GM12878 (cell line): ENCODE measurements around the gene TMEM50B. TPM values are rescaled to one million over a fixed set of nuclear protein-coding genes. Genes with fewer than 3 reads are reported as not detected.

Experiments
- ATAC-seq: fragments of 200-7000 bp; cut with Tn5 transposase; 3 replicates; pipeline ENCODE4 v1.9.1; 2020; ENCODE audit warnings: mild to moderate bottlenecking, moderate library complexity
- BruUV-seq: library from RNA; stranded (reverse); fragments of 400-500 nt; replicated peaks from 2 replicates; lab custom pipeline; 2021; lab: Mats Ljungman, UMichigan
- CTCF ChIA-PET: fragments of 300-600 bp; sonication (Branson Sonifier 250); formaldehyde crosslinking; extraction: SDS; loops from one replicate; lab custom pipeline; 2021; ENCODE audit warnings: inconsistent platforms; lab: Yijun Ruan, JAX
- POLR2A ChIA-PET: fragments of 350-600 bp; formaldehyde crosslinking; extraction: SDS; loops from one replicate; lab custom pipeline; 2021; ENCODE audit warnings: inconsistent platforms; lab: Charles Lee
- RAD21 ChIA-PET: fragments of 300-600 bp; sonication (Branson Sonifier 250); formaldehyde crosslinking; loops from one replicate; lab custom pipeline; 2023; ENCODE audit warnings: antibody characterized with exemption; ENCODE audit not compliant: unreplicated experiment; lab: Charles Lee
- SMC1A ChIA-PET: fragments of 300-600 bp; sonication (Branson Sonifier 250); formaldehyde crosslinking; loops from one replicate; lab custom pipeline; 2023; ENCODE audit not compliant: unreplicated experiment, uncharacterized antibody; lab: Charles Lee
- DNase-seq: peaks from one replicate; pipeline ENCODE4 v3.0.0-alpha.2; 2011; ENCODE audit warnings: low read depth, low spot score
- FAIRE-seq: peaks from 3 replicates; lab custom pipeline; 2011; peaks lifted over from hg19 to GRCh38; lab: Jason Lieb, UNC
- H2AFZ ChIP-seq: 2 replicates; pipeline ENCODE4 v1.6.0; 2011; ENCODE audit warnings: low read depth, low read length, control low read depth; ENCODE audit not compliant: control insufficient read depth
- H3K27ac ChIP-seq: 2 replicates; pipeline ENCODE4 v1.5.1; 2011; ENCODE audit warnings: control low read depth; ENCODE audit not compliant: control insufficient read depth, insufficient read depth
- H3K27me3 ChIP-seq, 2 experiments: replicated peaks in 1 of 2; 2 replicates each; pipeline versions ENCODE4 v1.6.0 to v1.6.1; 2011; ENCODE audit warnings: low read length in 1 of 2; ENCODE audit not compliant: control insufficient read depth in 2 of 2, insufficient read depth in 2 of 2
- H3K36me3 ChIP-seq, 2 experiments: 2 replicates each; pipeline ENCODE4 v1.5.1; 2011; ENCODE audit warnings: low read length in 1 of 2; ENCODE audit not compliant: control insufficient read depth in 2 of 2, insufficient read depth in 2 of 2
- H3K4me1 ChIP-seq: 2 replicates; pipeline ENCODE4 v1.6.1; 2011; ENCODE audit warnings: mild to moderate bottlenecking, low read length, moderate library complexity, mixed read lengths; ENCODE audit not compliant: control insufficient read depth, insufficient read depth
- H3K4me2 ChIP-seq: 2 replicates; pipeline ENCODE4 v1.6.0; 2011; ENCODE audit warnings: control low read depth; ENCODE audit not compliant: control insufficient read depth, insufficient read depth
- H3K4me3 ChIP-seq: fragments of 200-600 bp; sonication (generic); 2 replicates; pipeline ENCODE4 v1.5.1; 2016
- H3K79me2 ChIP-seq: 2 replicates; pipeline ENCODE4 v1.6.0; 2011; ENCODE audit warnings: low read length; ENCODE audit not compliant: control insufficient read depth, insufficient read depth
- H3K9ac ChIP-seq: 2 replicates; pipeline ENCODE4 v1.8.0; 2011; ENCODE audit warnings: low read length, control low read depth, mixed read lengths; ENCODE audit not compliant: control insufficient read depth, insufficient read depth
- H3K9me3 ChIP-seq: replicated peaks from 3 replicates; pipeline ENCODE4 v1.5.1; 2011; ENCODE audit warnings: mild to moderate bottlenecking, low read length; ENCODE audit not compliant: control insufficient read depth, insufficient read depth
- H4K20me1 ChIP-seq: 2 replicates; pipeline ENCODE4 v1.6.0; 2011; ENCODE audit not compliant: control insufficient read depth, insufficient read depth
- CBX5 ChIP-seq: sonication (generic); IDR thresholded peaks from 2 replicates; pipeline ENCODE4 v1.6.1; 2016; ENCODE audit warnings: low read depth, moderate library complexity, mild to moderate bottlenecking, inconsistent platforms
- CEBPB ChIP-seq, 2 experiments: fragments of 150-350 bp in 1 of 2; IDR thresholded peaks; 2 replicates each; pipeline ENCODE4 v1.6.1; 2012 to 2014; ENCODE audit warnings: low read depth in 2 of 2, low read length in 2 of 2, borderline replicate concordance in 1 of 2, inconsistent platforms in 1 of 2
- CHD2 ChIP-seq: IDR thresholded peaks from 2 replicates; pipeline ENCODE4 v1.6.1; 2011; ENCODE audit warnings: low read depth, low read length, improper control_type of control experiment, borderline replicate concordance
- FOXM1 ChIP-seq: IDR thresholded peaks from 2 replicates; pipeline ENCODE4 v1.6.1; 2012; ENCODE audit warnings: low read depth, mild to moderate bottlenecking, inconsistent platforms, low read length, moderate library complexity
- GABPA ChIP-seq: IDR thresholded peaks from 2 replicates; pipeline ENCODE4 v1.6.1; 2014; ENCODE audit warnings: antibody characterized with exemption, low read depth, mild to moderate bottlenecking, inconsistent platforms
- HCFC1 ChIP-seq: fragments of 150-350 bp; IDR thresholded peaks from 2 replicates; pipeline ENCODE4 v1.6.1; 2014; ENCODE audit warnings: low read length
- JUNB ChIP-seq: IDR thresholded peaks from 2 replicates; pipeline ENCODE4 v1.6.1; 2016; ENCODE audit warnings: antibody characterized with exemption, mild to moderate bottlenecking
- MTA3 ChIP-seq: IDR thresholded peaks from 2 replicates; pipeline ENCODE4 v1.6.1; 2012; ENCODE audit warnings: low read length, inconsistent platforms, borderline replicate concordance
- MXI1 ChIP-seq: fragments of 150-350 bp; IDR thresholded peaks from 2 replicates; pipeline ENCODE4 v1.6.1; 2011; ENCODE audit warnings: low read depth, mild to moderate bottlenecking, inconsistent platforms, low read length, improper control_type of control experiment
- RELB ChIP-seq: fragments of 450-650 bp; IDR thresholded peaks from 2 replicates; pipeline ENCODE4 v1.6.1; 2017; ENCODE audit warnings: low read depth, mild to moderate bottlenecking, moderate library complexity
- RFX5 ChIP-seq: IDR thresholded peaks from 2 replicates; pipeline ENCODE4 v1.6.1; 2011; ENCODE audit warnings: low read depth, low read length, improper control_type of control experiment
- RUNX3 ChIP-seq: IDR thresholded peaks from 2 replicates; pipeline ENCODE4 v1.6.1; 2012; ENCODE audit warnings: low read length, inconsistent platforms
- SKIL ChIP-seq: fragments of 450-650 bp; IDR thresholded peaks from 2 replicates; pipeline ENCODE4 v1.6.1; 2017; ENCODE audit warnings: mild to moderate bottlenecking, low read depth, inconsistent platforms; ENCODE audit not compliant: poor library complexity, severe bottlenecking
- SMAD5 ChIP-seq: IDR thresholded peaks from 2 replicates; pipeline ENCODE4 v1.6.1; 2016; ENCODE audit warnings: antibody characterized with exemption, low read depth
- SRF ChIP-seq, 2 experiments: IDR thresholded peaks; 2 replicates each; pipeline ENCODE4 v1.6.1; 2011; ENCODE audit warnings: low read depth in 2 of 2, low read length in 2 of 2, mild to moderate bottlenecking in 1 of 2, moderate library complexity in 1 of 2
- STAT3 ChIP-seq: IDR thresholded peaks from 2 replicates; pipeline ENCODE4 v1.6.1; 2011; ENCODE audit warnings: low read depth, low read length, improper control_type of control experiment
- ZBTB33 ChIP-seq: fragments of 450-650 bp; IDR thresholded peaks from 2 replicates; pipeline ENCODE4 v1.6.1; 2017; ENCODE audit warnings: mild to moderate bottlenecking
- ZNF207 ChIP-seq: fragments of 450-650 bp; IDR thresholded peaks from 2 replicates; pipeline ENCODE4 v1.6.1; 2014; ENCODE audit warnings: antibody characterized with exemption, mild to moderate bottlenecking, borderline replicate concordance
- WGBS: methylation state at CpG from one replicate; pipeline ENCODE4 v1.1.6; 2016; ENCODE audit warnings: low lambda C conversion rate; ENCODE audit not compliant: insufficient replicate concordance, insufficient coverage; ENCODE audit errors: missing lambda C conversion rate; 5-methylcytosine and 5-hydroxymethylcytosine counted together
- in situ Hi-C: fragments of 300-500 bp; cut with MboI; formaldehyde crosslinking; loops from 9 replicates; pipeline ENCODE4 v1.14.3; 2018; ENCODE audit warnings: mixed read lengths
- intact Hi-C: fragments of 100-400 bp; cut with micrococcal nuclease; formaldehyde crosslinking; loops from one replicate; pipeline ENCODE4 v1.14.2; 2022; ENCODE audit not compliant: unreplicated experiment
- polyA plus RNA-seq, 11 experiments: library from polyadenylated mRNA; depleted of rRNA in 4 of 11; unstranded in 6 of 11; stranded (reverse) in 5 of 11; fragments of >200 nt; fragmentation: Nextera tagmentation in 4 of 11; fragmentation: Illumina TruSeq in 1 of 11; extraction: Ambion mirVana in 4 of 11; extraction: Trizol in 1 of 11; gene quantifications; 1 replicate in 1 of 11; 2 replicates in 10 of 11; pipeline versions ENCODE4 v1.2.1 to v1.2.3, GENCODE V29; 2011 to 2016; ENCODE audit warnings: inconsistent platforms in 2 of 11, missing spikeins in 2 of 11, low read depth in 1 of 11
- total RNA-seq, 4 experiments: library from RNA; depleted of rRNA in 3 of 4; stranded (reverse); fragments of >200 nt in 3 of 4; fragmentation: Illumina TruSeq in 1 of 4; extraction: Trizol in 1 of 4; gene quantifications; 2 replicates each; pipeline versions ENCODE4 v1.2.1 to v1.2.3, GENCODE V29; 2013 to 2021
- TF ChIP-seq, protein P1 (sequence below): fragments of 450-650 bp; IDR thresholded peaks from 2 replicates; pipeline ENCODE4 v1.6.1; 2016; ENCODE audit warnings: mild to moderate bottlenecking

The TMEM50B gene
- total and polyA plus RNA-seq, 10 of the 15 experiments (the other 5 are each of a cell fraction or from before 2014, with no cell fraction given) = 12.1 to 42.1 (median 18.2) TPM

DNA sequence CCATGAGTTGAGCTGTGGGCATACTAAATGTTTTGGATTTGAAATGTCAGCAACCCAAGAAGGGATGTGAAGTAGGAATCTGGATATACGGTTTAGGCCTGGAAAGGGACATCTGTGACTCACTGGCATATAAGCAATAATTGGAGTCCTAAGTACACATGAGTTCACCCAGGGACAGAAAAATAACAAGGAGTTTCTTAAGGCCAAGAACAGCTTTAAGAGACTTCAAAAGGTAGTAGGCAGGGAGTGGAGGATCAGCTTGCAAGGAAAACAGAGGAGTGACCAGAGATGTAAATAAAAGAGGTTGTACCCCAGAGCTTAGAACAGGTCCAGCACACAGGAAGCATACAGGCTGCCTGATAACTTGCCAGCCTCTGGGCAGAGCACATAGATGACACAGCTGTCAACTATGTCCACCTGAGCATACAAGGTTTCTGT lies 28.1 kb downstream of the TMEM50B start:
- SMC1A ChIA-PET = interaction anchor here (1.4 to 2.1 kb wide), 2 partner anchors 9 to 254 kb away, joined by 3 to 7 read pairs; no protein-coding TSS in a partner anchor
- intact Hi-C loops (no loop called here), in situ Hi-C loops (no loop called here)
- CTCF ChIA-PET = interaction anchor here (0.5 to 12.7 kb wide), 4 partner anchors 10 to 251 kb away, joined by 3 to 319 read pairs (median 6); no protein-coding TSS in a partner anchor
- FAIRE-seq (no peak), DNase-seq (no peak), ATAC-seq (no peak)
- Histone ChIP-seq H3K27ac (no peak overlapping the region), H3K27me3 (no peaks in the 10 kb centered on the region), H3K9me3 (no peaks in the 10 kb centered on the region), H2AFZ (no peak overlapping the region), H3K4me1 (no peaks in the 10 kb centered on the region), H3K4me2 (no peak overlapping the region), H3K36me3 (peaks cover 0 to 7% of the 10 kb centered on the region in 2 experiments; a peak in 2 of 4 replicates), H4K20me1 (no peaks in the 10 kb centered on the region), H3K4me3 (no peak overlapping the region), H3K9ac (no peak overlapping the region), H3K79me2 (no peaks in the 10 kb centered on the region)
- no TSS peak for BruUV-seq
- 93% methylated on average over 1 of the region's 1 CpG for WGBS
- POLR2A ChIA-PET = interaction anchor here (1.0 kb wide), 1 partner anchor 90 kb away, joined by 3 read pairs; no protein-coding TSS in a partner anchor
- RAD21 ChIA-PET = no interaction called here
- no peak for TF ChIP-seq FOXM1
- no peak for TF ChIP-seq CBX5
- TF ChIP-seq HCFC1 = no peak
- TF ChIP-seq, protein P1, sequence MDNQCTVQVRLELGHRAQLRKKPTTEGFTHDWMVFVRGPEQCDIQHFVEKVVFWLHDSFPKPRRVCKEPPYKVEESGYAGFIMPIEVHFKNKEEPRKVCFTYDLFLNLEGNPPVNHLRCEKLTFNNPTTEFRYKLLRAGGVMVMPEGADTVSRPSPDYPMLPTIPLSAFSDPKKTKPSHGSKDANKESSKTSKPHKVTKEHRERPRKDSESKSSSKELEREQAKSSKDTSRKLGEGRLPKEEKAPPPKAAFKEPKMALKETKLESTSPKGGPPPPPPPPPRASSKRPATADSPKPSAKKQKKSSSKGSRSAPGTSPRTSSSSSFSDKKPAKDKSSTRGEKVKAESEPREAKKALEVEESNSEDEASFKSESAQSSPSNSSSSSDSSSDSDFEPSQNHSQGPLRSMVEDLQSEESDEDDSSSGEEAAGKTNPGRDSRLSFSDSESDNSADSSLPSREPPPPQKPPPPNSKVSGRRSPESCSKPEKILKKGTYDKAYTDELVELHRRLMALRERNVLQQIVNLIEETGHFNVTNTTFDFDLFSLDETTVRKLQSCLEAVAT = no peak
- TF ChIP-seq RELB = no peak
- no peak for TF ChIP-seq CEBPB (IDR thresholded peaks at IDR 0.05; ENCODE audit: borderline replicate concordance in 1 of 2, low read depth in 2 of 2, low read length in 2 of 2)
- TF ChIP-seq SKIL = no peak
- no peak for TF ChIP-seq SMAD5
- TF ChIP-seq ZBTB33 = no peak
- TF ChIP-seq SRF (IDR thresholded peaks at IDR 0.05; ENCODE audit: low read depth in 2 of 2, low read length in 2 of 2) = no peak
- no peak for TF ChIP-seq RUNX3
- no peak for TF ChIP-seq JUNB
- TF ChIP-seq RFX5 = no peak
- no peak for TF ChIP-seq STAT3
- no peak for TF ChIP-seq MXI1
- no peak for TF ChIP-seq MTA3
- no peak for TF ChIP-seq ZNF207
- TF ChIP-seq GABPA = no peak
- TF ChIP-seq CHD2 = no peak
